OCI-LY1 (cell line): ENCODE measurements around the gene EPM2A.

Experiments used
- EZH2 ChIP-seq: fragments of 200-600 bp; sonication (generic), shearing (Covaris generic); IDR thresholded peaks from 2 replicates; pipeline ENCODE4 v1.8.0; 2017; ENCODE audit warnings: borderline replicate concordance, mixed run types, mild to moderate bottlenecking, antibody characterized with exemption, low read length, moderate library complexity, mixed read lengths
- TF ChIP-seq, protein P1 (sequence below): fragments of 200-600 bp; sonication (generic), shearing (Covaris generic); IDR thresholded peaks from 2 replicates; pipeline ENCODE4 v1.5.1; 2017; ENCODE audit warnings: mild to moderate bottlenecking, antibody characterized with exemption, low read length, moderate library complexity, mixed read lengths

- no peak for TF ChIP-seq EZH2
- TF ChIP-seq, protein P1, sequence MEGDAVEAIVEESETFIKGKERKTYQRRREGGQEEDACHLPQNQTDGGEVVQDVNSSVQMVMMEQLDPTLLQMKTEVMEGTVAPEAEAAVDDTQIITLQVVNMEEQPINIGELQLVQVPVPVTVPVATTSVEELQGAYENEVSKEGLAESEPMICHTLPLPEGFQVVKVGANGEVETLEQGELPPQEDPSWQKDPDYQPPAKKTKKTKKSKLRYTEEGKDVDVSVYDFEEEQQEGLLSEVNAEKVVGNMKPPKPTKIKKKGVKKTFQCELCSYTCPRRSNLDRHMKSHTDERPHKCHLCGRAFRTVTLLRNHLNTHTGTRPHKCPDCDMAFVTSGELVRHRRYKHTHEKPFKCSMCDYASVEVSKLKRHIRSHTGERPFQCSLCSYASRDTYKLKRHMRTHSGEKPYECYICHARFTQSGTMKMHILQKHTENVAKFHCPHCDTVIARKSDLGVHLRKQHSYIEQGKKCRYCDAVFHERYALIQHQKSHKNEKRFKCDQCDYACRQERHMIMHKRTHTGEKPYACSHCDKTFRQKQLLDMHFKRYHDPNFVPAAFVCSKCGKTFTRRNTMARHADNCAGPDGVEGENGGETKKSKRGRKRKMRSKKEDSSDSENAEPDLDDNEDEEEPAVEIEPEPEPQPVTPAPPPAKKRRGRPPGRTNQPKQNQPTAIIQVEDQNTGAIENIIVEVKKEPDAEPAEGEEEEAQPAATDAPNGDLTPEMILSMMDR: no peak
Measured at GRCh38 chr6:145711372-145711771, 23.9 kb downstream of the EPM2A start.
